ENCODE data around the gene MALSU1.
"Not testable (repeated sequence)": the region's sequence is repeated elsewhere in the genome, so short reads cannot be mapped to it uniquely, and the experiment has no call there.

MALSU1 gene

DNA sequence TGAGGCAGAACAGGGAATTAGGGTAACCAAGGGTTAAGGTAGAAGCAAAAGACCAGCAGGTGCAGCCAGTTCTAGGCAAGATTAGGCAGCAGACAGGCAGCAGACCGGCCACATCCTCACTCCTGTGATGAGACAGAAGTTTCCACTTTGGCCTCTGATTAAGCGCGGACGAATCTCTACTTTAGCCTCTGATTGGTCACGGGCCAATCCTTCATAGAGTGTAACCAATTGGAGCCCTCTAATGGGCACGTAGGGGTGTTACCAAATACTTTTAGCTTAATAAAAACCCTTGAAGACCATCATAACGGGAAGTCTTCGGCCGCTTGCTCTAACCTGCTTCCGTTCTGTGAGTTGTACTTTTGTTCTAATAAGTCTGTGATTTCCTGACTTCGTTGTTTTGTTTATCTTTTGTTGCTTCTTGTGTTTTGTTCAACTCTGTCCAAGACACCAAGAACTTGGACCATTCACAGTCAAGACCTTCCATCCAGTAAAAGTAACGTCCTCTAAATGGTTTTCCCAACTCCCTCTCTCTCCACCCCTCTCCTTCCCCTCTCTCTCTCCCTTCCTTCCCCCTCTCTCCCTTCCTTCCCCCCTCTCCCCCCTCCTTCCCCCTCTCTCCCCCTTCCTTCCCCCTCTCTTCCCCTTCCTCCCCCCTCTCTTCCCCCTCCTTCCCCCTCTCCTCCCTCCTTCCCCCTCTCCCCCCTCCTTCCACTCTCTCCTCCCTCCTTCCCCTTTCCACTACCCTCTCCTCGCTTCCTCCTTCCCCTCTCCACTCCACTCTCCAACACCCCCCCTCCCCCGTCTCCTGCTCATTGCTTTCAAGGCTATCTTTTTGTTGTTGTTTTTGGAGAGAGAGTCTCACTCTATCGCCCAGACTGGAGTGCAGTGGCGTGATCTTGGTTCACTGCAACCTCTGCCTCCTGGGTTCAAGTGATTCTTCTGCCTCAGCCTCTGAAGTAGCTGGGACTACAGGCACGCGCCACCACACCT, 13.2 kb upstream of the MALSU1 start:
- DNase-seq (ENCODE audit: low read depth): no peak

- no peak for DNase-seq (ENCODE audit: low read depth)
Observed at GRCh38 chr7:23287612-23288011, 11.5 kb upstream of the MALSU1 start.

GRCh38 chr7:23290993-23291392, 8.1 kb upstream of the MALSU1 start:
- DNase-seq (ENCODE audit: low read depth): no peak

GRCh38 chr7:23291957-23292560, 7.1 kb upstream of the MALSU1 start:
- no peak for DNase-seq (ENCODE audit: low read depth)

- DNase-seq (ENCODE audit: low read depth): no peak
Observed at GRCh38 chr7:23292623-23293022, 6.5 kb upstream of the MALSU1 start.

- DNase-seq (ENCODE audit: low read depth): no peak
Observed at GRCh38 chr7:23293500-23294073, 5.6 kb upstream of the MALSU1 start.

DNA sequence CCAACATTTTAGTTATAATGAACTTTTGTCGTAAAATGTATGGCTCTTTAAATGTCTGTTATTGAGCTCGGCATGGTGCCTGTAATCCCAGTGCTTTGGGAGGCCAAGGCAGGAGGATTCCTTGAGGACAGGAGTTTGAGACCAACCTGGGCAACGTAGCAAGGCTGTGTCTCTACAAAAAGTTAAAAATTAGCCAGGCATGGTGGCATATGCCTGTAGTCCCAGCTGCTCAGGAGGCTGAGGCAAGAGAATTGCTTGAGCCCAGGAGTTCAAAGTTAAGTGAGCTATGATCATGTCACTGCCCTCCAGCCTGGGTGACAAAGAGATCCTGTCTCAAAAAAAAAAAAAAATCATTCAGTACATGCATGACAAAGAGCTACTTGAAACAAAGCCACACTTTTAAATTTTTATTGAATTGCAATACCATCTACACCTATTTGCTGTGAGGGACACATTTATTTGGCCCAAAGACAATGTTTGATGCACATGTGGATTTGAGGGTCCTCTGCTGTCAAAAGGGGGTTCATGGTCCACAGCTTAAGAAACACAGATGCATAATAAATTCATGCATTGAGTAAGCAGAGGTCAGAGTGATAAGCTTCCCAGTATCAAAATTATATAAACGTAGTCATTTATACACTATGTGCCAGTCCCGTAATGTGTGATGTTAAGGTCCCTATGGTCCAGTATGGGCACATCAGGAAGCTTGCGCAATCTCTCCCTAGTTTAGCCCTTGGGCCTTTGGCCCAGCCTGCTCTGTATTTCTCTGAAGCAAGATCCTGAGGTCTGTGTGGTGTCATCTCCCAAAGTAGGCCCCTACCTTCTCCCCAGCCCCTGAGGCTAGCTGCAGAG, 4.4 kb upstream of the MALSU1 start:
- DNase-seq (ENCODE audit: low read depth): no peak

- DNase-seq (ENCODE audit: low read depth): no peak
Observed at GRCh38 chr7:23295401-23295697, 3.8 kb upstream of the MALSU1 start.

GRCh38 chr7:23298141-23298881, 828 bp upstream of the MALSU1 start:
- DNase-seq (ENCODE audit: low read depth): peak; percentile 55

DNA sequence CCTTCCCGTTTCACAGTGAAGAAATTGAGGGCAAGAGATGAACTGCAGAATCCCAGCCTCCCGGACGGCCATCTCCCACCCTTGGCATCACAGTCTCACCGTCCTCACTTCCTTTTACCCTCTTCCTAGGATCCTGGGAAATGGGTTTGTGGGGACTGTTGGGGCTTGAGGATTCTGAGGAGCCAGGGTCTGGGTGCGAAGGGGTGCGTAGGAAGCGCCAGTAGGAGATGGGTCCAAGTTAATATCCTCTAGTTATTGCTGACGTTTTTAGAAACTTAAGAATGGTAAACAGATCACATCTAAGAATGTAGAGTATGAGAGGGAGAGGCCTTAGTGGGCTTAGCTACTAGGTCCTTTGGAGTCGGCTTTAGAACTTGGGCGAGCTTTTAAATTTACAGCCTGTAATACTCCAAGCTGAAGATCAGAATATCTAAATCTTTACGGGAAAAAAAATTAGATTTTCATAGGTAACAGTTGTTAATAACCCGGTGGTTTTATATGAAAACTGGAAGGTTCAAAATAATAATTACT, 696 bp downstream of the MALSU1 start:
- DNase-seq (ENCODE audit: low read depth): peak; percentile 49

- no peak for DNase-seq (ENCODE audit: low read depth)
Observed at GRCh38 chr7:23306936-23307521, 7.9 kb downstream of the MALSU1 start.

GRCh38 chr7:23308754-23309153, 9.6 kb downstream of the MALSU1 start:
- DNase-seq (ENCODE audit: low read depth): no peak

DNA sequence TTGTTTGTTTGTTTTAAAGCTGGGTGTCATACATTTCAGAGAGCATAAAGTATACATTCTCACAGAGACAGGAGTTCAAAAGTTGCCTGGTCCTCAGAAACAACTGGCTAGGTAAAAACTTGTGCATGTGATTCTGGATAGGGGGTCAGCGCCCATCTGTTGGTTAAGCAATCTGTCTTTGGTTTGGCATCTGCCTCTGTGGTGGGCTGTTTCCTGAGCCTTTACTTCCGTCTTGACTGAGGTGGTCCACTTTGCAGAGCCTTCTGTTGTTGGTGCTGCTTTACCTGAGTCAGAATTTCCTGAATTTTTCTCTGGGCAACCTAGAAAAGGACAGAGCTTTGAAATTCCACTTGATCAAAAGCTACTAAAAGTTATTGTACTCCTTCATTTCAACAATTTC, 13.0 kb downstream of the MALSU1 start:
- DNase-seq (ENCODE audit: low read depth): not testable (repeated sequence)

DNA sequence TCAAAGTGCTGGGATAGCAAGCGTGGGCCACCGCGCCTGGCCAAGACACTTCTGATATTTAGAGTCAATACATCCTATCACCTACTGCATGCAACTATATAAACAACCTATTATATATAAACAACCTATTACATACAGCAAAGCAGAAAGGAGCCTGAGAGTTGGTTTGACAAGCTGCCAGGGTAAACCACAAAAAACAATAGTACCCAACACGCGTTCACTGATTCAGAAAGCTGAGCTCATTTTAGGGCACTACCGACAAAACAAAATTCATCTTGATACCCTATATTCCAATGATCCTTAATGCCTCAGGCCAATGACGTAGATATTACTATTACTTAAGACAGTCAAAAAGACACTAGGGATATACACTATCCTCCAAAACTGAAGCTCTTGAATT, 16.2 kb downstream of the MALSU1 start:
- DNase-seq (ENCODE audit: low read depth): no peak

- DNase-seq (ENCODE audit: low read depth): no peak
Observed at GRCh38 chr7:23331132-23331531, 32.0 kb downstream of the MALSU1 start.

GRCh38 chr7:23332193-23332592, 33.1 kb downstream of the MALSU1 start:
- DNase-seq (ENCODE audit: low read depth): no peak

- DNase-seq (ENCODE audit: low read depth): peak; percentile 86
Observed at GRCh38 chr7:23332910-23333612, 33.9 kb downstream of the MALSU1 start.

DNA sequence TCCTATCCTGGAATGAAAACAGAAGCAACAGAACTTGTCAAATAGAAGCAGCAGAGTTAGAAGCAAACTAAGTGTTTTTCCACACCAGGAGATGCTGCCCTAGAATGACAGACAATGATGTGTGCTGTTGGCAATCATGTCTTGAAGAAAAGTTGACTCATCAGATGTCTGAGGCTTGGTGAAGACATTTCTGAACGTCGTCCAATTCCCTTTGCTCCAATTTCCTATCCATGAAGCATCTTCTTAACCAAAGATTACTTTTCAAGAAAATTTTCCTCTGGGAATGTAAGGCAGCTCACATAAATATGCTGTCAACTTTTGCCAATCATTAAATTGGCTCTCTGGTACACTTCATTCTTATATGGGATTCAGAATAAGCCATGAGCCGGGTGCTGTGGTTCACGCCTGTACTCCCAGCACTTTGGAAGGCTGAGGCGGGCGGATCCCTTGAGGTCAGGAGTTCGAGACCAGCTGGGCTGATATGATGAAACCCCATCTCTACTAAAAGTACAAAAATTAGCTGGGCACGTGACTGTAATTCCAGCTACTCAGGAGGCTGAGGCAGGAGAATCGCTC, 34.6 kb downstream of the MALSU1 start:
- peak; percentile 99 for DNase-seq (ENCODE audit: low read depth)

GRCh38 chr7:23334482-23335056, 35.4 kb downstream of the MALSU1 start:
- DNase-seq (ENCODE audit: low read depth): peak; percentile 95

DNA sequence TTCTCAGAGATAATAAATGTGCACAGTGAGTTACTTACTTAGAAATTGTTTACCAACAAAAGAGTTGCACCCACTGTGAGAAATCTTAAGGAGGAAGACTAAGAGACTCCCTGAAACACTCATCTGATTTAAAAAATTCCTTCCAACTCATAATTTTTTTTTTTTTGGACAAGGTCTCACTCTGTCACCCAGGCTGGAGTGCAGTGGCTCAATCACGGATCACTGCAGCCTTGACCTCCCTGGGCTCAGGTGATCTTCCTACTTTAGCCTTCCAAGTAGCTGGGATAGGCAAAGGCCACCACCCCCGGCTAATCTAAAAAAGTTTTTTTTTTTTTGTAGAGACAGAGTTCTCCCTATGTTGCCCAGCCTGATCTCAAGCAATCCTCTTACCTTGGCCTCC, 36.0 kb downstream of the MALSU1 start:
- DNase-seq (ENCODE audit: low read depth): no peak

Data from amniotic epithelial cell (primary cell).